GM23338 (cell line): ENCODE data around the gene MT1F.

Source experiments
- CTCF ChIP-seq, 2 experiments: fragments of 200-600 bp in 1 of 2; sonication (generic) in 1 of 2; conservative IDR thresholded peaks; 2 replicates each; pipeline versions ENCODE4 v1.5.1 to v1.6.1; 2016 to 2017; ENCODE audit warnings: antibody characterized with exemption in 2 of 2, low read depth in 2 of 2, mild to moderate bottlenecking in 2 of 2, moderate library complexity in 1 of 2
- JUNB ChIP-seq: IDR thresholded peaks from one replicate; pipeline ENCODE4 v1.6.1; 2016; ENCODE audit warnings: antibody characterized with exemption; ENCODE audit not compliant: unreplicated experiment
- POLR2AphosphoS5 ChIP-seq: IDR thresholded peaks from 2 replicates; pipeline ENCODE4 v1.6.1; 2016; ENCODE audit warnings: antibody characterized with exemption, low read depth
- TF ChIP-seq, protein P1 (sequence below): fragments of 250-450 bp; sonication (Bioruptor Pico); IDR thresholded peaks from 2 replicates; pipeline ENCODE4 v1.5.0; 2020; ENCODE audit warnings: mild to moderate bottlenecking, moderate library complexity

DNA sequence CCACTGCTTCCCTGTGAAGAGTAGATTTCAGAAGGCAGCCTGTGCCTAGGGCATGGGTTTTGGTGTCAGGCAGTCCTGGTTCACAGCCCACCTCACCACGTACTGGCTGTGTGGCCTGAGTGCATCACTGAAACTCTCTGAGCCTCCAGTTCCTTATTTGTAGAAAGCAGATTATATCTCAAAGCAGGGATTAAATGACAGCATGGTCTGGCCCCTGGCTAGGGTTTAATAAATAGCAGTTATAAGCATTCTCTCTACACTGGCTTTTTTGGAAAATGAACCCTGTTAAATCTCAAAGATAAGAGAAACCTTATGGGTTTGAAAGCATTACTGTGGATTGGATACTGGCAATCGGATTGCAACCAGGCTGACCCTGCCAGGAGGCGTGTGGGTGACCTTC is 28.2 kb upstream of the MT1F start:
- no peak for TF ChIP-seq CTCF (conservative IDR thresholded peaks at IDR 0.05; ENCODE audit: low read depth in 2 of 2)
- no peak for TF ChIP-seq JUNB
- no peak for TF ChIP-seq POLR2AphosphoS5
- TF ChIP-seq, protein P1, sequence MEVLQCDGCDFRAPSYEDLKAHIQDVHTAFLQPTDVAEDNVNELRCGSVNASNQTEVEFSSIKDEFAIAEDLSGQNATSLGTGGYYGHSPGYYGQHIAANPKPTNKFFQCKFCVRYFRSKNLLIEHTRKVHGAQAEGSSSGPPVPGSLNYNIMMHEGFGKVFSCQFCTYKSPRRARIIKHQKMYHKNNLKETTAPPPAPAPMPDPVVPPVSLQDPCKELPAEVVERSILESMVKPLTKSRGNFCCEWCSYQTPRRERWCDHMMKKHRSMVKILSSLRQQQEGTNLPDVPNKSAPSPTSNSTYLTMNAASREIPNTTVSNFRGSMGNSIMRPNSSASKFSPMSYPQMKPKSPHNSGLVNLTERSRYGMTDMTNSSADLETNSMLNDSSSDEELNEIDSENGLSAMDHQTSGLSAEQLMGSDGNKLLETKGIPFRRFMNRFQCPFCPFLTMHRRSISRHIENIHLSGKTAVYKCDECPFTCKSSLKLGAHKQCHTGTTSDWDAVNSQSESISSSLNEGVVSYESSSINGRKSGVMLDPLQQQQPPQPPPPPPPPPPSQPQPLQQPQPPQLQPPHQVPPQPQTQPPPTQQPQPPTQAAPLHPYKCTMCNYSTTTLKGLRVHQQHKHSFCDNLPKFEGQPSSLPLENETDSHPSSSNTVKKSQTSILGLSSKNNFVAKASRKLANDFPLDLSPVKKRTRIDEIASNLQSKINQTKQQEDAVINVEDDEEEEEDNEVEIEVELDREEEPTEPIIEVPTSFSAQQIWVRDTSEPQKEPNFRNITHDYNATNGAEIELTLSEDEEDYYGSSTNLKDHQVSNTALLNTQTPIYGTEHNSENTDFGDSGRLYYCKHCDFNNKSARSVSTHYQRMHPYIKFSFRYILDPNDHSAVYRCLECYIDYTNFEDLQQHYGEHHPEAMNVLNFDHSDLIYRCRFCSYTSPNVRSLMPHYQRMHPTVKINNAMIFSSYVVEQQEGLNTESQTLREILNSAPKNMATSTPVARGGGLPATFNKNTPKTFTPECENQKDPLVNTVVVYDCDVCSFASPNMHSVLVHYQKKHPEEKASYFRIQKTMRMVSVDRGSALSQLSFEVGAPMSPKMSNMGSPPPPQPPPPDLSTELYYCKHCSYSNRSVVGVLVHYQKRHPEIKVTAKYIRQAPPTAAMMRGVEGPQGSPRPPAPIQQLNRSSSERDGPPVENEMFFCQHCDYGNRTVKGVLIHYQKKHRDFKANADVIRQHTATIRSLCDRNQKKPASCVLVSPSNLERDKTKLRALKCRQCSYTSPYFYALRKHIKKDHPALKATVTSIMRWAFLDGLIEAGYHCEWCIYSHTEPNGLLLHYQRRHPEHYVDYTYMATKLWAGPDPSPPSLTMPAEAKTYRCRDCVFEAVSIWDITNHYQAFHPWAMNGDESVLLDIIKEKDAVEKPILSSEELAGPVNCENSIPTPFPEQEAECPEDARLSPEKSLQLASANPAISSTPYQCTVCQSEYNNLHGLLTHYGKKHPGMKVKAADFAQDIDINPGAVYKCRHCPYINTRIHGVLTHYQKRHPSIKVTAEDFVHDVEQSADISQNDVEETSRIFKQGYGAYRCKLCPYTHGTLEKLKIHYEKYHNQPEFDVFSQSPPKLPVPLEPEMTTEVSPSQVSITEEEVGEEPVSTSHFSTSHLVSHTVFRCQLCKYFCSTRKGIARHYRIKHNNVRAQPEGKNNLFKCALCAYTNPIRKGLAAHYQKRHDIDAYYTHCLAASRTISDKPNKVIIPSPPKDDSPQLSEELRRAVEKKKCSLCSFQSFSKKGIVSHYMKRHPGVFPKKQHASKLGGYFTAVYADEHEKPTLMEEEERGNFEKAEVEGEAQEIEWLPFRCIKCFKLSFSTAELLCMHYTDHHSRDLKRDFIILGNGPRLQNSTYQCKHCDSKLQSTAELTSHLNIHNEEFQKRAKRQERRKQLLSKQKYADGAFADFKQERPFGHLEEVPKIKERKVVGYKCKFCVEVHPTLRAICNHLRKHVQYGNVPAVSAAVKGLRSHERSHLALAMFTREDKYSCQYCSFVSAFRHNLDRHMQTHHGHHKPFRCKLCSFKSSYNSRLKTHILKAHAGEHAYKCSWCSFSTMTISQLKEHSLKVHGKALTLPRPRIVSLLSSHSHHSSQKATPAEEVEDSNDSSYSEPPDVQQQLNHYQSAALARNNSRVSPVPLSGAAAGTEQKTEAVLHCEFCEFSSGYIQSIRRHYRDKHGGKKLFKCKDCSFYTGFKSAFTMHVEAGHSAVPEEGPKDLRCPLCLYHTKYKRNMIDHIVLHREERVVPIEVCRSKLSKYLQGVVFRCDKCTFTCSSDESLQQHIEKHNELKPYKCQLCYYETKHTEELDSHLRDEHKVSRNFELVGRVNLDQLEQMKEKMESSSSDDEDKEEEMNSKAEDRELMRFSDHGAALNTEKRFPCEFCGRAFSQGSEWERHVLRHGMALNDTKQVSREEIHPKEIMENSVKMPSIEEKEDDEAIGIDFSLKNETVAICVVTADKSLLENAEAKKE (CRISPR knock-in tag): no peak
